Smooth muscle cell (in vitro differentiated cells): Measurements from ENCODE around the gene IGHMBP2. TPM values are rescaled to one million over a fixed set of nuclear protein-coding genes. Genes with fewer than 3 reads are reported as not detected.

Source experiments
- DNase-seq: peaks from one replicate; lab custom pipeline; 2025; ENCODE audit not compliant: unreplicated experiment; lab: John Stamatoyannopoulos, UW
- H2AFZ ChIP-seq: fragments of 200-600 bp; sonication (generic); 2 replicates; pipeline ENCODE4 v1.6.0; 2016; ENCODE audit warnings: antibody characterized with exemption, low read depth, mild to moderate bottlenecking
- H3F3A ChIP-seq: fragments of 200-600 bp; sonication (generic); 2 replicates; pipeline ENCODE4 v1.6.0; 2017; ENCODE audit warnings: antibody characterized with exemption, low read depth
- H3K27ac ChIP-seq: fragments of 200-600 bp; sonication (generic); 2 replicates; pipeline ENCODE4 v1.5.1; 2016; ENCODE audit warnings: low read depth, mild to moderate bottlenecking
- H3K27me3 ChIP-seq: fragments of 200-600 bp; sonication (generic); 2 replicates; pipeline ENCODE4 v1.6.1; 2016; ENCODE audit warnings: low read depth, mild to moderate bottlenecking
- H3K36me3 ChIP-seq: fragments of 200-600 bp; sonication (generic); 2 replicates; pipeline ENCODE4 v1.5.1; 2016; ENCODE audit warnings: low read depth
- H3K4me1 ChIP-seq: fragments of 200-600 bp; sonication (generic); 2 replicates; pipeline ENCODE4 v1.5.1; 2016; ENCODE audit warnings: low read depth
- H3K4me2 ChIP-seq: fragments of 200-600 bp; sonication (generic); 2 replicates; pipeline ENCODE4 v1.6.0; 2016; ENCODE audit warnings: mild to moderate bottlenecking
- H3K4me3 ChIP-seq: fragments of 200-600 bp; sonication (generic); 2 replicates; pipeline ENCODE4 v1.5.1; 2016; ENCODE audit warnings: mild to moderate bottlenecking
- H3K79me2 ChIP-seq: fragments of 200-600 bp; sonication (generic); 2 replicates; pipeline ENCODE4 v1.6.0; 2016; ENCODE audit warnings: low read depth, mild to moderate bottlenecking
- H3K9ac ChIP-seq: fragments of 200-600 bp; sonication (generic); 2 replicates; pipeline ENCODE4 v1.6.0; 2016; ENCODE audit warnings: low read depth
- H3K9me3 ChIP-seq: fragments of 200-600 bp; sonication (generic); replicated peaks from 2 replicates; pipeline ENCODE4 v1.5.1; 2016; ENCODE audit warnings: low read depth
- H4K20me1 ChIP-seq: fragments of 200-600 bp; sonication (generic); 2 replicates; pipeline ENCODE4 v1.6.0; 2016; ENCODE audit warnings: low read depth
- WGBS: methylation state at CpG from one replicate; pipeline ENCODE4 v1.1.7; 2016; ENCODE audit warnings: low lambda C conversion rate; 5-methylcytosine and 5-hydroxymethylcytosine counted together
- polyA plus RNA-seq: library from polyadenylated mRNA; unstranded; fragments of >200 nt; fragmentation: Nextera tagmentation; extraction: Ambion mirVana; gene quantifications from 2 replicates; pipeline ENCODE4 v1.2.1, GENCODE V29; 2016
- total RNA-seq: library from RNA; depleted of rRNA; stranded (reverse); fragments of >200 nt; gene quantifications from 2 replicates; pipeline ENCODE4 v1.2.3, GENCODE V29; 2014
- TF ChIP-seq, protein P1 (sequence below): fragments of 200-600 bp; sonication (generic); IDR thresholded peaks from 2 replicates; pipeline ENCODE4 v1.5.1; 2017; ENCODE audit warnings: borderline replicate concordance, mild to moderate bottlenecking, antibody characterized with exemption; ENCODE audit not compliant: insufficient read depth, poor library complexity, severe bottlenecking

The IGHMBP2 gene
- total and polyA plus RNA-seq, 2 experiments from 2014 or later = 12.1 to 13.3 TPM

- Histone ChIP-seq H3K36me3 (no peaks in the 10 kb centered on the region), H3K79me2 (no peaks in the 10 kb centered on the region), H2AFZ (no peak overlapping the region), H3K9ac (no peak overlapping the region), H3K27ac (no peak overlapping the region), H3K4me2 (no peak overlapping the region), H4K20me1 (no peaks in the 10 kb centered on the region), H3K9me3 (no peaks in the 10 kb centered on the region), H3K4me1 (no peaks in the 10 kb centered on the region), H3K4me3 (no peak overlapping the region), H3K27me3 (no peaks in the 10 kb centered on the region), H3F3A (no peaks in the 10 kb centered on the region)
- WGBS = 89% methylated on average over 3 of the region's 3 CpGs
- TF ChIP-seq, protein P1, sequence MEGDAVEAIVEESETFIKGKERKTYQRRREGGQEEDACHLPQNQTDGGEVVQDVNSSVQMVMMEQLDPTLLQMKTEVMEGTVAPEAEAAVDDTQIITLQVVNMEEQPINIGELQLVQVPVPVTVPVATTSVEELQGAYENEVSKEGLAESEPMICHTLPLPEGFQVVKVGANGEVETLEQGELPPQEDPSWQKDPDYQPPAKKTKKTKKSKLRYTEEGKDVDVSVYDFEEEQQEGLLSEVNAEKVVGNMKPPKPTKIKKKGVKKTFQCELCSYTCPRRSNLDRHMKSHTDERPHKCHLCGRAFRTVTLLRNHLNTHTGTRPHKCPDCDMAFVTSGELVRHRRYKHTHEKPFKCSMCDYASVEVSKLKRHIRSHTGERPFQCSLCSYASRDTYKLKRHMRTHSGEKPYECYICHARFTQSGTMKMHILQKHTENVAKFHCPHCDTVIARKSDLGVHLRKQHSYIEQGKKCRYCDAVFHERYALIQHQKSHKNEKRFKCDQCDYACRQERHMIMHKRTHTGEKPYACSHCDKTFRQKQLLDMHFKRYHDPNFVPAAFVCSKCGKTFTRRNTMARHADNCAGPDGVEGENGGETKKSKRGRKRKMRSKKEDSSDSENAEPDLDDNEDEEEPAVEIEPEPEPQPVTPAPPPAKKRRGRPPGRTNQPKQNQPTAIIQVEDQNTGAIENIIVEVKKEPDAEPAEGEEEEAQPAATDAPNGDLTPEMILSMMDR = no peak
- no peak for DNase-seq
Observed at GRCh38 chr11:68863553-68864265, 40.0 kb upstream of the IGHMBP2 start.

DNA sequence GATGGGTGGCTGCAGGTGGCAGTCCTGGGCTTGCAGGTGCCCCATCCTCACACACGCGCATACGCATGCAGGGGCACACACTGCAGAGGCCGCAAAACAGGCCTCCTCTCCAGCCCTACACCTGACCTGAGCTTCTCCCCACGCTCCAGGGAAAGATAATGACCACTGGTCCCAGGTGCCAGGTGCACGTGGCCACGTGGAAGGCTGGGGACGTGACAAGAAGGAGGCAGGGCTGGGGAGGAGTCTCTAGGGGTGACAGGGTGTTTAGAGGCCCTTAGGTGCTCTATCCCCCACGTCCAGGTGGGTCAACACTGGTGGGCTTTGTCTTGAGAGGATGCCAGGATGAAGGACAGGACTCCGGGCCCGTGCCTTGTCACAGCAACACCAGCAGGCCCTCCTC, 38.5 kb upstream of the IGHMBP2 start:
- TF ChIP-seq, protein P1 = no peak
- Histone ChIP-seq H3F3A (no peaks in the 10 kb centered on the region), H3K36me3 (no peaks in the 10 kb centered on the region), H3K79me2 (no peaks in the 10 kb centered on the region), H3K4me3 (no peak overlapping the region), H2AFZ (no peak overlapping the region), H3K27ac (no peak overlapping the region), H4K20me1 (no peaks in the 10 kb centered on the region), H3K27me3 (no peaks in the 10 kb centered on the region), H3K4me1 (no peaks in the 10 kb centered on the region), H3K9me3 (no peaks in the 10 kb centered on the region), H3K4me2 (no peak overlapping the region), H3K9ac (no peak overlapping the region)
- 87% methylated on average over 11 of the region's 11 CpGs for WGBS
- DNase-seq = no peak

DNA sequence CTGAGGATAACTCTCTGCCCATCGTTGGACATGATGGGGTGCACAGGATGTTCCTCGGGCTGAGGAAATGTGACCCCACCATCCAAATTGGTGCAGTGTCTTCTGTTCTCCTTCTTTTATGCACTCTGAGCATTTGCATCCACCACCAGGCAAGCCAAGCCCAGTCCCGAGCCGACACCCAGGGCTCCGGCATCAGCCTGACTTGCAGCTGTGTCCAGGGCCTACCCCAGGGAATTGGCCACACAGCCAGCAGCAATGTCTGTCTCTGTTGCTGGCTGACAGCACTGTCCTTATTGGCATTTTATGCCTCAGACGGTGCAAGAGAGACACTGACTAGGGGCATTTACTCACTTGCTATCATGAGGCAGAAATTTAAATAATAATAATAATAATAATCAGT, 36.6 kb upstream of the IGHMBP2 start:
- WGBS = 85% methylated on average over 6 of the region's 6 CpGs
- TF ChIP-seq, protein P1 = no peak

DNA sequence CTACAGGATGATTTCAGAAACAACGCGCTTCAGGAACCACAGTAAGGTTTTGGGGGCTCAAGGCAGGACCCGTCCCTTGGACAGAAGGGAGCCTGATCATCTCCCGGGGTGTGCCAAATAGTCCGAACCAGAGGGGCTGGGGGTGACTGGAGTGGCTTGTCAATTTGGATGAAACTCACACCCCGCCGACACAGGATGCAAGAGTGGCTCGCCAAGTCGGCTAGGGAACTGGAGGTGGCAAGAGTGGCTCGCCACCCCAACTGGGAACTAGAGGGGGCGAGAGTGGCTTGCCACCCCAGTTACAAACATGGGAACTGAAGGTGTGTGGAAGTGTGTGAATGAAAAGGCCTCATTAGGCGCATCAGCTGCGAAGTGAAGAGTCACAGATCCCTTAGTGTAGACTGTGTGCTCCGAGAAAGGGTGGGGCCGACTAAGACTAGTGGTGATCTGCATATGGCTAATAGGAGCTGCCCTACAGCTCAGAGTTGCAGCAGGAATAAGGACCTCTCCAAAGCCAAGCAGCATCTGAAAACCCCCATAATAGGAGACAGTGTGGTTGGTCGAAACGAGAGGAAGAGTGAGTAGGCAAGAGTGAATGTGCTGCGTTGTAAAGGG, 35.4 kb upstream of the IGHMBP2 start:
- DNase-seq = no peak
- no peak overlapping the region for H3K4me2 ChIP-seq
- 84% methylated on average over 18 of the region's 18 CpGs for WGBS

More for the DNA sequence above, 36.6 kb upstream of the IGHMBP2 start:
- H3K36me3 ChIP-seq = no peaks in the 10 kb centered on the region
- H3K4me1 ChIP-seq = no peaks in the 10 kb centered on the region
- no peaks in the 10 kb centered on the region for H4K20me1 ChIP-seq
- H3K4me2 ChIP-seq = no peak overlapping the region
- DNase-seq = no peak
- no peak overlapping the region for H3K9ac ChIP-seq
- no peaks in the 10 kb centered on the region for H3K27me3 ChIP-seq
- H3K79me2 ChIP-seq = no peaks in the 10 kb centered on the region
- no peak overlapping the region for H2AFZ ChIP-seq
- no peaks in the 10 kb centered on the region for H3K9me3 ChIP-seq
- no peaks in the 10 kb centered on the region for H3F3A ChIP-seq
- H3K4me3 ChIP-seq = no peak overlapping the region
- no peak overlapping the region for H3K27ac ChIP-seq

More for the DNA sequence above, 35.4 kb upstream of the IGHMBP2 start:
- Histone ChIP-seq H3K27me3 (no peaks in the 10 kb centered on the region), H4K20me1 (no peaks in the 10 kb centered on the region), H3K9me3 (no peaks in the 10 kb centered on the region), H3K79me2 (no peaks in the 10 kb centered on the region), H2AFZ (no peak overlapping the region), H3K4me3 (no peak overlapping the region), H3K9ac (no peak overlapping the region), H3K27ac (no peak overlapping the region), H3K36me3 (no peaks in the 10 kb centered on the region), H3K4me1 (no peaks in the 10 kb centered on the region), H3F3A (no peaks in the 10 kb centered on the region)
- TF ChIP-seq, protein P1 = no peak
